Measurements from ENCODE around the gene KCNA2.

Gene KCNA2

DNA sequence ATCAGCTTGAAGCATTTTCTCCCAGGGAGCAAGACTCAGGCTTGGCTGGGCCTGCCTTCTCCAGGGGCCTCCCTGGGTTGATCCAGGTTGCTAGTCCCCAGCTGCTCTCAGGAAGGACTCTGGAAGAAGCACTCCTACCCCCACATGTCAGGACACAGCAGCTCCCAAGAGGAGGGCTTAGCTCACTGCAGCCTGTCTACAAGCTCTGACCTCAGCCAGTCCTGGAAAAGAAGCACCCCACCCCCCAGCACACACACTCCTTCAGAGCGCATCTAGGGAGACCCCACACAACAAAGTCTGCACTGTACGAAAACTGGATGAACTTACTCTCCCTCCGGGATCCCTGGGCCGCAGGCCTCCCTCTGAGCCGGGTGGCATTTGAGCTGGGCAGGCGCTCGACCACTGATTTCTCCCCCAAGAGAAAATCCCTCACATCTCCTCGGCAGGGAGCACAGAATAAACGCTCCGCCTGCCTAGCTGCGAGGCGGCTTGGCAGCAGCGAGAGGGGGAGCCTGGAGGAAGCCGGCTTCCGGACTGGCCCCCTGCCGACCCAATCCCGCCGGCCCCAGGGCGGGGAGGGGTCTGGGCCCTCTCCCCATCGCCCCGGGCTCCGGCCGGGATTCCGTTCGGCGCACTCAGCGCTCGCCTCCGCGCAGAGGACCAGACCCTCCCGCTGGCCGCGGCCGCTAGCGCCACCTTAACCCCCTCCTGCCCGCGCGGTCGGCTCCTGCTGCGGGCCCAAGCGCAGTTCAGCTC lies at the start of gene KCNA2:
Gene KCNA2, minus strand, starts transcription at position 458 of the 756 bp plus-strand sequence. CDS start 1,576 bp downstream, outside the sequence.
- Histone ChIP-seq H3K36me3 (ENCODE audit: insufficient read depth, low read length) (no peaks in the 10 kb centered on the region), H3K9ac (ENCODE audit: low read depth, low read length) (no peak within 1 kb of the TSS), H3K4me3 (ENCODE audit: low read depth in 1 of 2, low read length in 2 of 2) (no peak within 1 kb of the TSS), H2AFZ (ENCODE audit: low read depth, low read length) (no peak within 1 kb of the TSS), H3K27me3 (ENCODE audit: insufficient read depth, low read length, poor library complexity) (peaks cover 55% of the 10 kb centered on the region), H3K79me2 (ENCODE audit: insufficient read depth, low read length) (no peaks in the 10 kb centered on the region), H3K27ac (ENCODE audit: low read length) (no peak within 1 kb of the TSS), H3K9me3 (ENCODE audit: insufficient read depth, low read length, severe bottlenecking) (no peaks in the 10 kb centered on the region), H4K20me1 (ENCODE audit: insufficient read depth, low read length) (no peaks in the 10 kb centered on the region; the same call in 1 of the 2 replicates), H3K4me2 (ENCODE audit: insufficient read depth, low read length) (no peak within 1 kb of the TSS), H3K4me1 (ENCODE audit: insufficient read depth, low read length) (no peaks in the 10 kb centered on the region)
- DNase-seq, result no peak
- ATAC-seq (ENCODE audit: insufficient read depth, low read depth), result no peak
- no peak for TF ChIP-seq EZH2 (IDR thresholded peaks at IDR 0.05; ENCODE audit: borderline replicate concordance, low read depth, low read length, severe bottlenecking)
- TF ChIP-seq, protein P1, sequence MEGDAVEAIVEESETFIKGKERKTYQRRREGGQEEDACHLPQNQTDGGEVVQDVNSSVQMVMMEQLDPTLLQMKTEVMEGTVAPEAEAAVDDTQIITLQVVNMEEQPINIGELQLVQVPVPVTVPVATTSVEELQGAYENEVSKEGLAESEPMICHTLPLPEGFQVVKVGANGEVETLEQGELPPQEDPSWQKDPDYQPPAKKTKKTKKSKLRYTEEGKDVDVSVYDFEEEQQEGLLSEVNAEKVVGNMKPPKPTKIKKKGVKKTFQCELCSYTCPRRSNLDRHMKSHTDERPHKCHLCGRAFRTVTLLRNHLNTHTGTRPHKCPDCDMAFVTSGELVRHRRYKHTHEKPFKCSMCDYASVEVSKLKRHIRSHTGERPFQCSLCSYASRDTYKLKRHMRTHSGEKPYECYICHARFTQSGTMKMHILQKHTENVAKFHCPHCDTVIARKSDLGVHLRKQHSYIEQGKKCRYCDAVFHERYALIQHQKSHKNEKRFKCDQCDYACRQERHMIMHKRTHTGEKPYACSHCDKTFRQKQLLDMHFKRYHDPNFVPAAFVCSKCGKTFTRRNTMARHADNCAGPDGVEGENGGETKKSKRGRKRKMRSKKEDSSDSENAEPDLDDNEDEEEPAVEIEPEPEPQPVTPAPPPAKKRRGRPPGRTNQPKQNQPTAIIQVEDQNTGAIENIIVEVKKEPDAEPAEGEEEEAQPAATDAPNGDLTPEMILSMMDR (IDR thresholded peaks at IDR 0.05; ENCODE audit: borderline replicate concordance, extremely low read depth, low read length, poor library complexity, severe bottlenecking), result no peak

- DNase-seq (no peak), ATAC-seq (ENCODE audit: insufficient read depth, low read depth) (no peak)
- H3K4me2 ChIP-seq (ENCODE audit: insufficient read depth, low read length), result no peak overlapping the region
- H3K4me3 ChIP-seq (ENCODE audit: low read depth in 1 of 2, low read length in 2 of 2), result no peak overlapping the region
- H4K20me1 ChIP-seq (ENCODE audit: insufficient read depth, low read length), result no peaks in the 10 kb centered on the region; the same call in 1 of the 2 replicates
- H3K79me2 ChIP-seq (ENCODE audit: insufficient read depth, low read length), result no peaks in the 10 kb centered on the region
- H3K27me3 ChIP-seq (ENCODE audit: insufficient read depth, low read length, poor library complexity), result no peaks in the 10 kb centered on the region
- TF ChIP-seq, protein P1 (IDR thresholded peaks at IDR 0.05; ENCODE audit: borderline replicate concordance, extremely low read depth, low read length, poor library complexity, severe bottlenecking), result no peak
- no peak for TF ChIP-seq EZH2 (IDR thresholded peaks at IDR 0.05; ENCODE audit: borderline replicate concordance, low read depth, low read length, severe bottlenecking)
- no peaks in the 10 kb centered on the region for H3K36me3 ChIP-seq (ENCODE audit: insufficient read depth, low read length)
- no peaks in the 10 kb centered on the region for H3K9me3 ChIP-seq (ENCODE audit: insufficient read depth, low read length, severe bottlenecking)
- peaks cover 32% of the 10 kb centered on the region for H3K4me1 ChIP-seq (ENCODE audit: insufficient read depth, low read length)
- no peak overlapping the region for H3K9ac ChIP-seq (ENCODE audit: low read depth, low read length)
- H2AFZ ChIP-seq (ENCODE audit: low read depth, low read length), result no peak overlapping the region
- H3K27ac ChIP-seq (ENCODE audit: low read length), result no peak overlapping the region
Observed at GRCh38 chr1:110650609-110651008, 44.5 kb upstream of the KCNA2 start.

DNA sequence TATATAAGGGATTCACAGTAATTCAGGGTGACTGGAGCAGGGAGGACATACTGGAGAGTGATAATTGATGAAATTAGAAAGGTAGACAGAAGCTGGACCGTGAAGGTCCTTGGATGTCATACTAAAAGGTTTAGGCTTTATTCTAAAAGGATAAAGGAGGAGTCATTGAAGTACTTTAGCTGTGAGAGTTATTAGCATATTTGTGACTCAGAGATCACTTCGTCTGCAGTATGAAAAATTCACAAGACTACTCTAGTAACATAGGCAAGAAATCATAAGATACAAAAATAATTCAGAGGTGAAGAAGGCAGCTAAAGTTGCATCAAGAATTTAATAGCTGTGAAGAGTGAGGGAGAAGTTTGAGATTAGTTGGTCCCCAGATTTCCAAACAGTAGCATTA lies 42.3 kb upstream of the KCNA2 start:
- no peaks in the 10 kb centered on the region for H3K79me2 ChIP-seq (ENCODE audit: insufficient read depth, low read length)
- H3K4me1 ChIP-seq (ENCODE audit: insufficient read depth, low read length), result peaks cover 32% of the 10 kb centered on the region
- no peaks in the 10 kb centered on the region; the same call in 1 of the 2 replicates for H4K20me1 ChIP-seq (ENCODE audit: insufficient read depth, low read length)
- no peak for DNase-seq
- no peak for ATAC-seq (ENCODE audit: insufficient read depth, low read depth)
- no peaks in the 10 kb centered on the region for H3K9me3 ChIP-seq (ENCODE audit: insufficient read depth, low read length, severe bottlenecking)
- no peak overlapping the region for H3K27ac ChIP-seq (ENCODE audit: low read length)
- H3K27me3 ChIP-seq (ENCODE audit: insufficient read depth, low read length, poor library complexity), result peaks cover 2% of the 10 kb centered on the region
- TF ChIP-seq, protein P1 (IDR thresholded peaks at IDR 0.05; ENCODE audit: borderline replicate concordance, extremely low read depth, low read length, poor library complexity, severe bottlenecking), result no peak
- TF ChIP-seq EZH2 (IDR thresholded peaks at IDR 0.05; ENCODE audit: borderline replicate concordance, low read depth, low read length, severe bottlenecking), result no peak
- H3K36me3 ChIP-seq (ENCODE audit: insufficient read depth, low read length), result no peaks in the 10 kb centered on the region
- no peak overlapping the region for H2AFZ ChIP-seq (ENCODE audit: low read depth, low read length)
- no peak overlapping the region for H3K9ac ChIP-seq (ENCODE audit: low read depth, low read length)
- no peak overlapping the region for H3K4me3 ChIP-seq (ENCODE audit: low read depth in 1 of 2, low read length in 2 of 2)
- 0 out of 2 replicates have a peak overlapping the region, but pooled peaks have one; percentile 35 for H3K4me2 ChIP-seq (ENCODE audit: insufficient read depth, low read length)

Measured in DND-41 (cell line).